Right lobe of liver (tissue), 5 donors: Measurements from ENCODE around the gene PCDHGA3. TPM values are rescaled to one million over a fixed set of nuclear protein-coding genes. Genes with fewer than 3 reads are reported as not detected.

ENCODE experiments used
- total RNA-seq, 6 experiments: library from RNA; depleted of rRNA in 2 of 6; stranded (reverse); fragments of >200 nt in 2 of 6; fragmentation: NEBNext Ultra II Directional in 3 of 6; extraction: Animal tissue kit (Norgen Biotek cat#: 25700) in 3 of 6; gene quantifications; one replicate each; pipeline versions ENCODE4 v1.1.0 to v1.2.4, GENCODE V29; 2016 to 2023
- donor health status: DM: no; HTN: no; CAD: no.
- donor health status: DM: no; HTN: no; CAD: no.
- donor health status: DM: no; HTN: yes; CAD: no.
- donor health status: DM: no; HTN: yes; CAD: no.

PCDHGA3 gene
- total RNA-seq, 6 experiments from 2014 or later = 0.51 to 1.8 (median 0.76) TPM

Other genes starting within 250 kb of the PCDHGA3 start
- under 1 TPM in 3 of 6 experiments, not detected in 3; 0.11 to 0.19 (median 0.14) TPM for gene PCDHB2, start 249.2 kb upstream of the PCDHGA3 start, total RNA-seq
- under 1 TPM in 3 of 6 experiments, not detected in 3; 0.07 to 0.31 (median 0.30) TPM for gene PCDHB3, start 243.4 kb upstream of the PCDHGA3 start, total RNA-seq
- under 1 TPM; 0.10 to 0.35 (median 0.20) TPM for gene PCDHB4, start 222.0 kb upstream of the PCDHGA3 start, total RNA-seq
- gene PCDHB5, start 208.6 kb upstream of the PCDHGA3 start, total RNA-seq = 1 to 10 TPM in 1 of 6 experiments, under 1 TPM in 5; 0.18 to 1.2 (median 0.45) TPM
- gene PCDHB6, start 193.8 kb upstream of the PCDHGA3 start, total RNA-seq = under 1 TPM in 4 of 6 experiments, not detected in 2; 0.06 to 0.16 (median 0.12) TPM
- gene PCDHB7, start 171.2 kb upstream of the PCDHGA3 start, total RNA-seq = under 1 TPM; 0.07 to 0.31 (median 0.13) TPM
- under 1 TPM in 4 of 6 experiments, not detected in 2; 0.12 to 0.49 (median 0.19) TPM for gene PCDHB8, start 166.0 kb upstream of the PCDHGA3 start, total RNA-seq
- under 1 TPM; 0.17 to 0.51 (median 0.34) TPM for gene PCDHB16, start 161.4 kb upstream of the PCDHGA3 start, total RNA-seq
- gene PCDHB9, start 156.7 kb upstream of the PCDHGA3 start, total RNA-seq = under 1 TPM in 5 of 6 experiments, not detected in 1; 0.07 to 0.51 (median 0.21) TPM
- gene PCDHB10, start 151.5 kb upstream of the PCDHGA3 start, total RNA-seq = under 1 TPM in 5 of 6 experiments, not detected in 1; 0.09 to 0.23 (median 0.12) TPM
- under 1 TPM in 5 of 6 experiments, not detected in 1; 0.06 to 0.44 (median 0.19) TPM for gene PCDHB11, start 144.2 kb upstream of the PCDHGA3 start, total RNA-seq
- 1 to 10 TPM in 1 of 6 experiments, under 1 TPM in 4, not detected in 1; 0.27 to 1.1 (median 0.33) TPM for gene PCDHB12, start 135.1 kb upstream of the PCDHGA3 start, total RNA-seq
- gene PCDHB13, start 129.9 kb upstream of the PCDHGA3 start, total RNA-seq = under 1 TPM; 0.25 to 1.00 (median 0.49) TPM
- gene PCDHB14, start 120.5 kb upstream of the PCDHGA3 start, total RNA-seq = 1 to 10 TPM in 1 of 6 experiments, under 1 TPM in 5; 0.44 to 1.0 (median 0.86) TPM
- under 1 TPM; 0.37 to 0.83 (median 0.63) TPM for gene PCDHB15, start 98.4 kb upstream of the PCDHGA3 start, total RNA-seq
- under 1 TPM in 1 of 6 experiments, not detected in 5; 0.31 TPM for gene SLC25A2, start 39.8 kb upstream of the PCDHGA3 start, total RNA-seq
- gene TAF7, start 23.0 kb upstream of the PCDHGA3 start, total RNA-seq = 10 to 100 TPM; 17.7 to 37.9 (median 22.3) TPM
- under 1 TPM in 5 of 6 experiments, not detected in 1; 0.04 to 0.18 (median 0.12) TPM for gene PCDHGA1, start 13.3 kb upstream of the PCDHGA3 start, total RNA-seq
- gene PCDHGA2, start 5.1 kb upstream of the PCDHGA3 start, total RNA-seq = under 1 TPM; 0.49 to 0.88 (median 0.57) TPM
- 1 to 10 TPM in 1 of 6 experiments, under 1 TPM in 5; 0.37 to 1.2 (median 0.52) TPM for gene PCDHGB1, start 6.3 kb downstream of the PCDHGA3 start, total RNA-seq
- 1 to 10 TPM in 2 of 6 experiments, under 1 TPM in 4; 0.39 to 1.8 (median 0.73) TPM for gene PCDHGA4, start 11.2 kb downstream of the PCDHGA3 start, total RNA-seq
- 1 to 10 TPM in 5 of 6 experiments, under 1 TPM in 1; 0.51 to 2.8 (median 1.4) TPM for gene PCDHGB2, start 16.2 kb downstream of the PCDHGA3 start, total RNA-seq
- 1 to 10 TPM in 1 of 6 experiments, under 1 TPM in 5; 0.32 to 1.2 (median 0.57) TPM for gene PCDHGA5, start 20.3 kb downstream of the PCDHGA3 start, total RNA-seq
- gene PCDHGB3, start 26.4 kb downstream of the PCDHGA3 start, total RNA-seq = 1 to 10 TPM in 3 of 6 experiments, under 1 TPM in 3; 0.56 to 1.8 (median 1.2) TPM
- gene PCDHGA6, start 30.1 kb downstream of the PCDHGA3 start, total RNA-seq = 1 to 10 TPM in 3 of 6 experiments, under 1 TPM in 3; 0.56 to 1.3 (median 0.89) TPM
- under 1 TPM; 0.37 to 0.99 (median 0.76) TPM for gene PCDHGA7, start 38.9 kb downstream of the PCDHGA3 start, total RNA-seq
- 1 to 10 TPM; 1.6 to 5.5 (median 2.4) TPM for gene PCDHGB4, start 43.9 kb downstream of the PCDHGA3 start, total RNA-seq
- gene PCDHGA8, start 48.8 kb downstream of the PCDHGA3 start, total RNA-seq = under 1 TPM; 0.27 to 0.88 (median 0.50) TPM
- 1 to 10 TPM; 3.0 to 6.8 (median 4.0) TPM for gene PCDHGB5, start 54.1 kb downstream of the PCDHGA3 start, total RNA-seq
- gene PCDHGA9, start 58.9 kb downstream of the PCDHGA3 start, total RNA-seq = 1 to 10 TPM; 1.0 to 2.5 (median 1.3) TPM
- 1 to 10 TPM; 1.9 to 5.0 (median 2.9) TPM for gene PCDHGB6, start 64.2 kb downstream of the PCDHGA3 start, total RNA-seq
- 1 to 10 TPM; 1.5 to 4.6 (median 2.8) TPM for gene PCDHGA10, start 69.2 kb downstream of the PCDHGA3 start, total RNA-seq
- gene PCDHGB7, start 73.8 kb downstream of the PCDHGA3 start, total RNA-seq = 1 to 10 TPM; 1.2 to 3.7 (median 2.7) TPM
- gene PCDHGA11, start 77.2 kb downstream of the PCDHGA3 start, total RNA-seq = 1 to 10 TPM in 3 of 6 experiments, under 1 TPM in 3; 0.81 to 1.7 (median 1.1) TPM
- 1 to 10 TPM in 4 of 6 experiments, under 1 TPM in 2; 0.73 to 1.6 (median 1.3) TPM for gene PCDHGA12, start 86.7 kb downstream of the PCDHGA3 start, total RNA-seq
- gene PCDHGC3, start 132.1 kb downstream of the PCDHGA3 start, total RNA-seq = 10 to 100 TPM in 1 of 6 experiments, 1 to 10 TPM in 5; 6.1 to 10.6 (median 7.6) TPM
- gene PCDHGC4, start 141.2 kb downstream of the PCDHGA3 start, total RNA-seq = 10 to 100 TPM in 1 of 6 experiments, under 1 TPM in 5; 0.20 to 10.7 (median 0.34) TPM
- under 1 TPM; 0.24 to 0.37 (median 0.32) TPM for gene PCDHGC5, start 145.3 kb downstream of the PCDHGA3 start, total RNA-seq